ENCODE measurements around the gene IRX4. TPM values are rescaled to one million over a fixed set of nuclear protein-coding genes. Genes with fewer than 3 reads are reported as not detected.

Gene IRX4
- total and polyA plus RNA-seq, 2 of the 4 experiments (the other 2 are of a cell fraction): not detected

DNA sequence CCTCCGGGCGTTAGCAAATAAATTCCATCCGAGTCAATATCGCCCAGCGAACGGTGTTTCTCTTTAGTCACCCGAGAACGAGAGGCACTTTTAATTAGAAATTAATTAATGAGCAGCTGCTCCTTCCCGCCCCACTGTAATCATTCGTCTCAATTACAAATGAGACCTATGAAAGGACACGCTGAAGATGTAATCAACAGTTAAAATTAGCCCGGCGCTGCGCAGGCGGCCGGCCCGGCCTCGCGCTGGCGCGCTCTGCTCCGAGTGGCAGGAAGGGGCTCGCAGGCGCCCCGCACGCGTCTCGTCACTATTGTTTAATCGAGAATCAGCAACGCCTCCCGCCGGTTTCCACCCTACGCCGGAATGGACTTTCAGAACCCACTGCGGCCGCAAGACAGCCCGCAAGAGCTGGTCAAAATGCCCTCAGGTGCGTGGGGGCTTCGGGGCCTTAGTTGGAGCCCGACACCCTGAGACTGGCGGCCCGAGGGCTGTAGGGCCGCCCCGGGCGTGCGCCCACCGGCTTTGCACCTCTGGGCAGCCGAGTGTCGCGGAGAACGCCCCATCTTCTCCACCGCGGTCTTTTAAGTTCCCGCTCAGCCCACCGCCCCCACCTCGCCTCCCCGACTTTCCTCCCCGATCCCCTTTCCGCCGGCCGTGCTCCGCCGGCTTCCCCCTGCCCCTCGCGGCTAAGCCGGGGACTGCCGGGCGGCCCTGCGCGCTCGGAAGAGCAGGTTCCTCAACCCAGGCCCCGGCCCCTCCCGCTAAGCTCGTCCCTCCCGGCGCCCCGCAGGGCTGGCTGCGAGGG lies 597 bp upstream of the IRX4 start:
- Histone ChIP-seq H3K4ac (ENCODE audit: low read depth, low read length) (no peak overlapping the region), H3K23ac (ENCODE audit: low read depth, low read length) (no peak overlapping the region), H3K14ac (replicated peaks; ENCODE audit: low read depth, low read length) (no peak overlapping the region), H2AFZ (replicated peaks; ENCODE audit: low read length, poor library complexity) (peak overlapping the region; percentile 13), H3K4me2 (ENCODE audit: low read depth, low read length) (peak overlapping the region; percentile 66), H3K9me3 (ENCODE audit: control insufficient read depth, insufficient read depth, low read length) (peaks cover 5% of the 10 kb centered on the region; the same call in 1 of the 2 replicates), H3K27me3 (ENCODE audit: control insufficient read depth, insufficient read depth, low read length) (peaks cover 83% of the 10 kb centered on the region), H3K27ac (ENCODE audit: insufficient read depth, low read length) (no peak overlapping the region), H3K36me3 (ENCODE audit: control insufficient read depth, insufficient read depth, low read length) (no peaks in the 10 kb centered on the region), H4K91ac (ENCODE audit: insufficient read depth, low read depth, low read length) (no peak overlapping the region), H3K56ac (ENCODE audit: extremely low read depth, insufficient read depth, low read length) (no peak overlapping the region), H4K20me1 (ENCODE audit: insufficient read depth, low read length) (no peaks in the 10 kb centered on the region), H3K79me1 (ENCODE audit: low read depth in 1 of 2, low read length in 2 of 2) (no peaks in the 10 kb centered on the region), H3K4me3 (ENCODE audit: insufficient read depth, low read depth, low read length) (no peak overlapping the region), H2AK9ac (replicated peaks; ENCODE audit: low read depth, low read length, poor library complexity) (no peak overlapping the region), H2BK5ac (ENCODE audit: low read depth, low read length, poor library complexity, severe bottlenecking) (no peak overlapping the region), H3K9ac (ENCODE audit: low read depth, low read length) (no peak overlapping the region), H4K5ac (ENCODE audit: low read depth, low read length) (no peak overlapping the region), H2AK5ac (ENCODE audit: low read depth, low read length) (no peak overlapping the region), H3K4me1 (ENCODE audit: control insufficient read depth, insufficient read depth, low read length) (no peaks in the 10 kb centered on the region), H3K9me1 (ENCODE audit: insufficient read depth, low read length) (no peaks in the 10 kb centered on the region), H4K8ac (ENCODE audit: low read depth in 2 of 2, low read length in 2 of 2) (no peak overlapping the region), H3K18ac (ENCODE audit: low read depth, low read length) (no peak overlapping the region), H2BK20ac (ENCODE audit: low read depth, low read length) (no peak overlapping the region), H2BK120ac (ENCODE audit: low read depth, low read length) (no peak overlapping the region), H2BK15ac (ENCODE audit: low read depth, low read length) (no peak overlapping the region)
- ChIA-PET POLR2A (ENCODE audit: unreplicated experiment) (no interaction called here), CTCF (no interaction called here)
- peak; percentile 50; the same call in 1 of the 2 replicates for ATAC-seq (ENCODE audit: low read depth)
- in situ Hi-C loops (cut with MboI; ENCODE audit: low sequenced_read_pairs): no loop called here
- intact Hi-C loops (cut with micrococcal nuclease): no loop called here
- dilution Hi-C loops (cut with HindIII; ENCODE audit: low sequenced_read_pairs, unreplicated experiment): no loop called here
- no TSS peak for BruUV-seq (replicated peaks)
- no peak for DNase-seq
- TF ChIP-seq, protein P1, sequence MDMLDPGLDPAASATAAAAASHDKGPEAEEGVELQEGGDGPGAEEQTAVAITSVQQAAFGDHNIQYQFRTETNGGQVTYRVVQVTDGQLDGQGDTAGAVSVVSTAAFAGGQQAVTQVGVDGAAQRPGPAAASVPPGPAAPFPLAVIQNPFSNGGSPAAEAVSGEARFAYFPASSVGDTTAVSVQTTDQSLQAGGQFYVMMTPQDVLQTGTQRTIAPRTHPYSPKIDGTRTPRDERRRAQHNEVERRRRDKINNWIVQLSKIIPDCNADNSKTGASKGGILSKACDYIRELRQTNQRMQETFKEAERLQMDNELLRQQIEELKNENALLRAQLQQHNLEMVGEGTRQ (IDR thresholded peaks at IDR 0.05; ENCODE audit: low read depth, low read length): no peak
- TF ChIP-seq, protein P2, sequence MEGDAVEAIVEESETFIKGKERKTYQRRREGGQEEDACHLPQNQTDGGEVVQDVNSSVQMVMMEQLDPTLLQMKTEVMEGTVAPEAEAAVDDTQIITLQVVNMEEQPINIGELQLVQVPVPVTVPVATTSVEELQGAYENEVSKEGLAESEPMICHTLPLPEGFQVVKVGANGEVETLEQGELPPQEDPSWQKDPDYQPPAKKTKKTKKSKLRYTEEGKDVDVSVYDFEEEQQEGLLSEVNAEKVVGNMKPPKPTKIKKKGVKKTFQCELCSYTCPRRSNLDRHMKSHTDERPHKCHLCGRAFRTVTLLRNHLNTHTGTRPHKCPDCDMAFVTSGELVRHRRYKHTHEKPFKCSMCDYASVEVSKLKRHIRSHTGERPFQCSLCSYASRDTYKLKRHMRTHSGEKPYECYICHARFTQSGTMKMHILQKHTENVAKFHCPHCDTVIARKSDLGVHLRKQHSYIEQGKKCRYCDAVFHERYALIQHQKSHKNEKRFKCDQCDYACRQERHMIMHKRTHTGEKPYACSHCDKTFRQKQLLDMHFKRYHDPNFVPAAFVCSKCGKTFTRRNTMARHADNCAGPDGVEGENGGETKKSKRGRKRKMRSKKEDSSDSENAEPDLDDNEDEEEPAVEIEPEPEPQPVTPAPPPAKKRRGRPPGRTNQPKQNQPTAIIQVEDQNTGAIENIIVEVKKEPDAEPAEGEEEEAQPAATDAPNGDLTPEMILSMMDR (conservative IDR thresholded peaks at IDR 0.05; ENCODE audit: low read depth, low read length): 0 out of 2 replicates have a peak, but pooled peaks have one; percentile 2
- WGBS, 2 experiments (ENCODE audit: extremely low coverage in 2 of 2, insufficient read length in 1 of 2): 1% methylated on average over 23 of the region's 78 CpGs; no CpG with 5 or more reads in 1 of the 2 experiments
